Activated effector memory CD4-positive, alpha-beta T cell treated with Interleukin-2 at 50 U/mL for 16 hours (primary cell): Measurements from ENCODE around the gene ZDHHC21.
"Not testable (repeated sequence)": the region's sequence is repeated elsewhere in the genome, so short reads cannot be mapped to it uniquely, and the experiment has no call there.

ENCODE experiments used
- DNase-seq: peaks from one replicate; pipeline ENCODE4 v3.0.0-alpha.2; 2020

ZDHHC21 gene, protein sequence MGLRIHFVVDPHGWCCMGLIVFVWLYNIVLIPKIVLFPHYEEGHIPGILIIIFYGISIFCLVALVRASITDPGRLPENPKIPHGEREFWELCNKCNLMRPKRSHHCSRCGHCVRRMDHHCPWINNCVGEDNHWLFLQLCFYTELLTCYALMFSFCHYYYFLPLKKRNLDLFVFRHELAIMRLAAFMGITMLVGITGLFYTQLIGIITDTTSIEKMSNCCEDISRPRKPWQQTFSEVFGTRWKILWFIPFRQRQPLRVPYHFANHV

DNA sequence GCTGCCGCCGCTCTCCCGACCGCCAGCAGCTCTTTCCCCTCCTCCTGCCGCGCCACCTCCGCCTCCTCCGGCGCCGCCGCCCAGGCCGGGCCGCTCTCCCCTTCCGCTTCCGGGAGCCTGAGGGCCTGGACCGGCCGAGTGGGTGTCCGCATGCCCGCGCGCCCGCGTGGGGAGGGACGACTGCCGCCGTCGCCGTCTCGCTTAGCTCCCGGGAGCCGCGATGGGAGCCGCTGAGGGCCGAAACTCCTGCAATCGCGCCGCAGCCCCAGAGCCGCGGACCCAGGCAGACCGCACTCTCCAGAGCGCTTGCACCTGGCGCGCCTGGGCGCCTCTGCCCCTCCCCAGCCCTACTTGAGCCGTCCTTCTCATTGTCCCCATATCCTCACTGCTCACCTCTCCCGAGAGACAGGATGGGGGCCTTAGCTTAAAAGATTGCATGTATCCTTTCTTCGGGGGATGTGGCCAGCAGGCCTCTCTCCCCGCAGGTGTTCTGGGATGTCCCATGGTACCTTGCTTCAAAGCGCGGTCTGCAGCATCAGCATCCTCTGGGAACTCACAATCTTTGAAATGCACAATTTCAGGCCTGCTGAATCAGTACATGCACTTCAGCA, at the start of gene ZDHHC21:
Gene ZDHHC21 (minus strand): TSS at position 182 of the 611 bp plus-strand sequence. CDS start 19,092 bp downstream, outside the sequence.
- DNase-seq = peak; percentile 27

DNA sequence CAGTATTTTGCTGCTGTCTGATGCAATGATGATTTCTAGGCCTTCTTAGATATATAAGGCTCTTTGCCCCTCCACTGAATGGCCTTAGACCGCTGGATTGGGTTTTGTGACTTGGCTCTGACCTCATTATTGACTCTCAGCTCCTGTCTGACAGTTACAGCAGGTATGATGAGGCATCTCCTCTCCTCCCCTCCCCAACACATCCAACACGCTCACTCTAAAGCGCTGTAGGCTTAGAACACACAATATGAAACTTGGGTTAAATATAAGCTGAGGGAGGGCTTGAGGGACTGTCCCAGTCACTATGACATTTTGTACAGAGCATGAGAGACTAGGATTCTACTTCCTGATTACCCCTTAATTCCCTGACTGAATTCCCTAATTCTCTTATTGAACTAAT, 48.1 kb upstream of the ZDHHC21 start:
- DNase-seq = no peak

DNA sequence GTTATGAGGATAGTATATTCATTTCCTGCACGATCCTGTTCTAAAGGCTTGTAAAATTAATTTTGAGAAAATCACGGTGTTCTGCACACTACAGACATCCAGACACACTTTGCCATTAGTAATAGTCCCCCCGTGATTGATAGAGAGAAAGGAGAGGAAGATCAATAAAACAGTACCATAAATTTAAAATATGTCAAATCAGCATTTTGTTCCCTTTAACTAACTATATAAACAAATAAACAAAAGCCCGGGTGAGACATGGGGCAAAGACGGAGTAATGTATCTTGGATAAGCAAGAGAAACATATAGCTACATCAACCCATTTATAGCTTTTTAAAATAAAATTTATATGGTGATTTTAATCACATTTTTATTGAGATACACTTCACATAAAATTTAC, 39.9 kb upstream of the ZDHHC21 start:
- no peak for DNase-seq

DNA sequence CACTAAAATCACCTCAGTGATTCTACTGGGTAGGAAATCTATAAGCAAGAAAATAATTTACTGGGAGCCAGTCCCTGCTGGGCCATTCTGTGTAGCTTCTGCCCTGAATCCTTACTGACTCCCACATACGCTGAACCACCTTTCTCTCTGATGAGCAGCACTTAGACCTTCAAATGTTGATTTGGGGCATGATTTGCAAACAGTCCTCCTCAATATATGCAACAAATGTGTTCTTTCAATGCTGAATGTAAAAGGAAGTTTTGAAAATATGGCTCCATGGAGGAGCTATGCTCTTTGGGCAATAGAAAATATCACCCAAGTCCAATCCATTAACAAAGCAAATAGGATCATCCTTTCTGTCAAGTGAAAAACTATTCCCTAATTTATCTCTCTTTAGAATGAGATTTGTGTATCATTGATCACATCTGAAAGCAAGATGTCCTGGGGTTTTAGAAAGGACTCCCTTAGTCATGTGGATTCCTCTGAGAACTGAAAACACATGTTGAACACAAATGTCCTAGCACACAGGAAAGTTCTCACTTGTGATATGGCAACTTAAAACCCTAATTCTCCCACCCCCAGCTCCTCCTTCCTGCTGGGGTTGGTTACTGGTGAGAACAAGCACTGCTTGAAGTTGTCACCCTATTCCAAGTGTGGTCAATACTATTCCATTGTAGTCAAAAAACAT, 38.2 kb upstream of the ZDHHC21 start:
- no peak for DNase-seq

DNA sequence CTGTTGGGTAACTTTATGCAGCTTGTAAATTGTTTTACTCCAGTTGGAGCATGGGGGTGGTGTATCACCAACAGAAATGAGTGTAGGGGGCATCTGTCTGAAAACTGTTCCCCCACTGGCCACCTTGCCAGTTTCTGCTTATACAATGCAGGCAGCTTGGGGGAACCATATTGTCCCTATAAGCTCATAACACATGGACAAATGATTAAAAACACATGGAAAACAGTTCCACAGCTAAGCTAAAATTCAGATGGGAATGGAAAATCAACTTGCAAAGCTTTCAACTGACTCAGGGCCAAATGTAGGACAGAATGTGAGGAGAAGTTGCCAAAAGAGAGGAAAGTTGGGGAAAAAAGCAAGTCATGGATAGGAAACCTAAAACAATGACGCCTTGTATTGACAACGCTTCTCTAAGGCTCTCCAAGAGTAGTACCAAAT, 37.2 kb upstream of the ZDHHC21 start:
- DNase-seq = no peak

DNA sequence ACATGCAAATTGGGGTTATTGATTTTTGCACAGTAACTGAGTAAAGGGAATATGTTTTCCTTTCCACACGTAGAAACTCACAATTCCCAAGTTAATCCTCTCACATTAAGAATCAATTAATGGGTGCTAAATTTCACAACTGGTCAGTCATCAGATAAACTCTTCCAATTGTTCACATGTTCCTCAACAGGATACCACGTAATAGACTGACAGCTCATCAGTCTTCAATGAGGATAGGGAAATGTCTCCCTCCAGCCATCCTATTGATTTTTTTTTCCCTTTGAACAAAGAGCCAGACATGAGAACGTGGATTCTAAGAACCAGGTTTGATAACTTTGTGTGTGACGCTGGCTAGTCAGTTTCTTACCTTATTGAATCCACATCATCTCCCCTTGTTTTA, 30.1 kb upstream of the ZDHHC21 start:
- DNase-seq = no peak

DNA sequence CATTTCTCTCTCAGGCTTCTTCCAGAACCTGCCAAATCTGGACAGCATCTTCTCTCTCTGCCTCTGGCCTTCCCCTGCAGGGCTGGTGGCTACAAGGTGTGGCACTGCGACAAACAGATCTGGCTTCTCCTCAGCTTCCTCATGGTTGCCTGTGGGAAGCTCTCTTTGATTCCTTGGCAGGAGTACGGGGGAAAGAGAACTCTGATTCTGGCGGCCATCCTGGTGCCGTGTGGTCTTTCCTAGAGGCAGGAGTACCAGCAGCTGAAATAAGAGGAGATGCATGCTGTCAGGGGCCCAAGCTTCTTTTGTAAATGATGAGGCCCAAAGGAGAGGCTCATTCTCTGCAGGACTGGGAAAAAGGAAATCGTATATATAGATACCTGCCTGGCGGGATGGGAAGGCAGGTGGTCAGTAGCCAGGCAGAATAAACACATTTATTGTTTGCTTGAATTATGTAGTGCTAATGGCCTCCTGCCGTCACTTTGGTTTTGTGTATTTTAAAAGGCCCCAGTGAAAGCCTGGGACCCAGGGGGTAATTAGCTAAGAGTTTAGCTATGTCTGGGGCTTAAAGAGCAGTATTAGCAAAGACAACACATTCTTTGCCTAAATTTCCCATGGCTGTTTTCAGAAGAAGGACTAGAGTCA, 29.3 kb upstream of the ZDHHC21 start, which contains the start of gene CER1:
Gene CER1 (minus strand): TSS at position 343 of the 645 bp plus-strand sequence. CDS start 61 bp downstream, at position 282.
- no peak for DNase-seq

DNA sequence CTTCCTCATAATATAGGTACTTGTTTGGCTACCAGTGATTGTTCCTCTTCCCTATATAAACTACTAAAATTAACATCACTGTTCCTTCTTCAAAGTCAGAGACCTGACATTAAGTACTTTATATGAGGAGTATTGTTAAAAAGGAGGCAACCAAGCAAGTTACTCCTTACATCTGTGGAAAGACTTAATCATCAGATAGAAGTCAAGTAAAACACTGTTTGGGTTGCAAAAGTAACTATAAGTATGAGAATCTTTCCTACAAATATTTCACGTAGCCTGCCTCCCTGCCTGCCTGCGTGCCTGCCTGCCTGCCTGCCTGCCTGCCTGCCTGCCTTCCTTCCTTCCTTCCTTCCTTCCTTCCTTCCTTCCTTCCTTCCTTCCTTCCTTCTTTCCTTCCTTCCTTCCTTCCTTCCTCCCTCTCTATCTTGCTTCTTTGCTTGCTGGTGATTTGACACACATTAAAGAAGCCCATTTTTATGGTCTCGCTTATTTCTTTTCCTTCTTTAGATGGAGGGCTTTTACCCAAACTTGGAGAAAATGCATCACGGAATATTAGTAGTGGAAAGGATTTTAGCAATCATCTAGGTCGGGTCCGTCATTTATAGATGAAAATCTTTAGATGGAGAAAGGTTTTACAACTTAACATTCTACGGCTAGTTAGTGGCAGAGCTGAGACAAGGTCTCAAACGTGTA, 26.1 kb upstream of the ZDHHC21 start:
- DNase-seq = no peak

DNA sequence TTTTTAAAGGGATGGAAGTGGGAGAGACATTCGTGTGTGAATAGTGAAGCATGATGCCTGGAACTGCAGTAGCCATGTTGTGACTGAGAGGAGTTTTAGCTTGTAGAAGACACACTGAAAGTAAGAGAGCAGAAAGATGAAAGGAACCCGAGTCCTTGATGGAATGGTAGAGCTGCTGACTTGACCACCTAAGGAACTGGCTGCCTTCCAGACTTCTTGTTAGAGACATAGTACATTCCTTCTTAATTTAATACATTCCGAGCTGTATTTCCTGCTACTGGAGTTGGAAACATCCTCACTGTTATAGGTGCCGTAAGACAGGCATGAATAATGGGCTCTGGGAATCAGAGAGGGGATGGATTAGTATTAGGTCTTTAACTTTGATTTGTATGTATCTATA, 21.9 kb upstream of the ZDHHC21 start:
- no peak for DNase-seq

DNA sequence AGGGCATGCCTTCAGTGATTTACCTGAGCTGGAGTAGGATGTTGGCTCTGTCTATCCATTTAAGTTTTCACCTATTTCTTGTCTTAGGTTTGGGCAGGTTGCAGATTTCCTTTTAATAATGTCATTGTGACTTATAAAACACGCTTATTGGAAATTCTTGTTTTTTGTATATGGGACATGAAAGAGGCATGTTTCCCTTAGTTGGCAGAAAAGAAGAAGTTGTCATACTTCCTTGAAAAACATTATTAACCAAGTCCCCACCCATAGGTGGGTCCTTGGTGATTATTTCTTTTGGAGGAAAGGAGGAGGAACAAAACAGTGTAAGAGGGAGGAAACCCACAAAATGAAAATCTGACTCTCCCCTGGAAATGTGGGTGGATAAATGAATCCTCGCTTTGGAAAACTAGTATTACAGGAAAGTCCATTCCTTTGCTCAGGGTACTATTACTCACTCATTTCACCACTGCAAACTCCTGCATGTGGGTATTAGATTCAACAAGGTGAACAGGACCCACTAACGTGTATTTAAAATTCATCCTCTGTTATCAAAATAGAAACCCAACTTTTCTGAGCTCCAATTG, 20.0 kb upstream of the ZDHHC21 start:
- DNase-seq = no peak

DNA sequence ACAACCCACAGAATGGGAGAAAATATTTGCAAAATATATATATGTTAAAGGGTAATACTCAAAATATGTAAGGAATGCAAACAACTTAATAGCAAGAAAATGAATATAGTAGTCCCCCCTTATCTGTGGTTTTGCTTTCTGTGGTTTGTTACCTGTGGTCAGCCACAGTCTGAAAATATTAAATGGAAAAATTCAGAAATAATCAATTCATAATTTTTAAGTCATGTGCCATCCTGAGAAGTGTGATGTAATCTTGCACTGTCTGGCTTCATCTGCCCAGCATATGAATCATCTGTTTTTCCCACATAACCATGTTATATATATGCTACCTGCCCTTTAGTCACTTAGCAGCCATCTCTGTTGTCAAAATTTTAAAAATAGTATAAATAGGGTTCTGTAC, 17.6 kb upstream of the ZDHHC21 start:
- no peak for DNase-seq

DNA sequence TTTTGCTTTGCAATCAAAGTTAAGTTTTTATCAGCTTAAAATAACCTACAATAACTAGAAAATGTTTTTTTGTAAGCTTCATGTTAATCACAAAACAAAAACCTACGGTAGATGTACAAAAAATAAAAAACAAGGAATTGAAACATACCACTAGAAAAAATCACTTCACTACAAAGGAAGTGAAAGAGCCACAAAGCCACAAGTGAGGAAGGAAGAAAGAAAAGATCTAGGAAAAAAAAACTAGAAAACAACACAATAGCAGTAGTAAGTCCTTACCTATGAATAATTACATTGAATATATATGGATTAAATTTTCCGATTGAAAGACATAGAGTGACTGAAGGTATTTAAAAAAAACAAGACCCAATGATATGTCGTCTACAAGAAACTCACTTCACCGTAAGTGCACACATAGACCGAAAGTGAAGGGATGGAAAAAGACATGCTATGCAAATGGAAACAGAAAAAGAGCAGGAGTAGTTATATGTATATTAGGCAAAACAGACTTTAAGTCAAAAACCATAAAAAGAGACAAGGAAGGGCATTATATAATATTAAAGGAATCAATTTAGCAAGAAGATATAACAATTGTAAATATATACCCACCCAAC, 13.4 kb upstream of the ZDHHC21 start:
- no peak for DNase-seq

DNA sequence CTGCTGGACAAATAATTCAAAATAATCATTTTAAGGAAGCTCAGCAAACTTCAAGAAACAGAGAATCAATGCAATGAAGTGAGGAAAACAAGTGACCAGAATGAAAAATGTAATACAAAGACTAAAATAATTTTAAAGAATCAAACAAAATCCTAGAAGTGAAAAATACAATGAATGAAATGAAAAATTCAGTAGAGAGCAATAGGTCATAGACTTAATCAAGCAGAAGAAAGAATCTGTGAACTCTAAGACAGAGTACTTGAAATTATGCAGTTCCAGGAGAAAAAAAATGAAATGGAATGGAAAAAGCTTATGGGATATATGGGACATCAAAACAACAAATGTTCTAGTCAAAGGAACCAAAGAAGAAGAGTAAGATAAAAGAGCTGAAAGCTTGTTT, 11.8 kb upstream of the ZDHHC21 start:
- no peak for DNase-seq

DNA sequence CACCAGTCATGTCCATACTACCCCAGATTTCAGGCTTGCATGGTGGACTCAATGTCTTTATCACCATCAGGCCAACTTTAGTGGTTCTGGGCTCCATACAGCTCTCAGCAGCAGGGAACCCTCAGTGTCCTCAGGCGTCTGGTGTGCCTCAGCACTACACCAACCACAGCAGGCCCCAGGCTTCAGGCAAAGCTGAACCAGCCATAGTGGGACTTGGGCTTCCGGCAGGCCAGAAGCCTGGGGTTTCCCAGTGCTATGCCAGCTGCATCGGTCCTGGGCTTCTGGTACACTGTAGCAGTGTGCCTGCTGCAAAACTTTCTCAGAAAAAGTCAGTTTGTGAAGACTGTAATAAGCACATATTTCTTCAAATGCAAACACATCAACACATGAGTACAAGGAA, 11.0 kb upstream of the ZDHHC21 start:
- DNase-seq = no peak

DNA sequence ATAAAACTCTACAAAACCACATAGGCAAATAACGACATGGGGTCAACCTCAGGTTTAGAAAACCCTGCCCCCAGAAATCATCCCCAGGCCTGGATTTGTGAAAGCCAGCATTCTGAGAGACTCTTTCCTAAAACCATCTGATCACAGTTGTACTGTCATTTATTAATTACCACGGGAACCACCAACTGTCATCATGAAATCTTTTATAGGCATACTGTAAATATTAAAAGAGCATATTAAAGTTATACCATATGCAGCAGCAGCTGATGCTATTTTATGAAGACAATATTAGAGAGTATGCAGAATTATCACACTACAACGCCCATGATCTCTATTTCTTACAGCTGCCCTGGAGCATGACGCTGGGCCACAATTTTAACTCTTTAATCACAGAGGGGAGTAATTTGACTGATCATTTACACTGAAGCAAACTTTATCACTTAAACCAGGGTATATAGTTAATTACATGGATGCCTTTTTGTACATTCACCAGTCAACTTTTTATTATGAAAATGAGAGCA, 9.0 kb upstream of the ZDHHC21 start:
- DNase-seq = no peak

DNA sequence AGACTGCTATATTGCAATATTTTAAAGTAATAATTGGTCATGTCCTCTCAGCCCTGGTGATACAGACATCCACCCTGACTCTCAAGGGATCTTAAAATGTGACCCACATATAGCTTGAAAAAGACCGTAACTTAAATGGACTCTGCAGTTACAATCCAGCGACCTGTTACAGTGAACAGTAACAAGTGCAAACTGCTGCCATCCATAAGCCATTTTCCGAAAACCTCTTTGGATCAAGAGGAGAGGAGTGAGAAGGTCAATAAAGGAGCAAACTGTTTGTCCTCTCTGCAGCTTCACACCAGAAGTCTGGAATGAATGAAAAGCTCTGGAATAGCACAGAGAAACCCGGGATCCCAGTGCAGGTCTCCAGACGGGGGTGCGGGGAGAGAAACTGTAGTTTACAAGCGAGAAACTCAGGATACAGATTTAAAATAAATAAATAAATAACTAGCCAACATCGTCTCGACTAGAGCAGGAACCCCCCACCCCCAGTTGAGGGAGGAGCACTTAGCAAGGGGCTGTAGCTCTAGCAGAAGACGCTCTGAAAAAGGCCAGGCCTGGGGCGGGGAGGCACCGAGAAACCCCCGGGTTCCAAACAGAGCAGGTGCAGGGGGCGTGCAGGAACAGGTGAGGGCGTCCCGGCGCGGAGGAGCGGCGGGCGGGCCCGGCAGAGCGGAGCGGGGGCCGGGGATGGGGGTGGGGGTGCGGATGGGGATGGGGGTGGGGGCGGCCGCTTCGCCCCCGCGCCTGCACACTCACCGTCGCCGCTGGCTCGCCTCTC, 572 bp downstream of the ZDHHC21 start:
- peak; percentile 4 for DNase-seq

DNA sequence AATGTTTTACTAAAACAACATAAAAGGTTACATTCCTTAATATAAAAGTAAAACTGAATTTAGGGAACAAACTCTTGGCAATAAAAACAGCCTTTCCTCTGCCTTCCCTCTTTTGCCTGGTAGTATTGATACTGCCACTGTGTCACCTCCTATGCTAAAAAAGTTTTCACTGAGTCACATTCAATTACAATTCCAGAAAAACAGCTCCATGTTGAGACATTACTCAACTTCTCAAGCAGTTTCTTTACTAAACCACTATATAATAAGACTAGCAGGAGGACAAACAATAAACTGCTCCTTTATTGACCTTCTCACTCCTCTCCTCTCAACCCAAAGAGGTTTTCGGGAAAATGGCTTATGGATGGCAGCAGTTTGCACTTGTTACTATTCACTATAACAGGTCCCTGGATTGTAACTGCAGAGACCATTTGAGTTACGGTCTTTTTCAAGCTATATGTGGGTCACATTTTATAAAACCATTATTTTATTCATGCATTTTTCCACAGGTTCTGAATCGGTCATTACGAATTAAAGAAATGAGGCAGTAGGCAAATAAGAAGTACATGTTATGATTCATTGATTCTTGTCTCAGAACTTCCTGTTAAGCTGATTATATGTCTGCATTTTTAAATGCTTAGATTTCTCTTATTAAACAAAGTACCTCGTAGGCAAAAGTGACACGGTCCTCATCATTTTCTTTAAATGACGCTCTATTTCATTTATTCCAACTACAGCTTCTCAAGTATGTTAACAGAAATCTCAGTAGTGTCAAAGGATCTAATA, 2.1 kb downstream of the ZDHHC21 start:
- DNase-seq = no peak

DNA sequence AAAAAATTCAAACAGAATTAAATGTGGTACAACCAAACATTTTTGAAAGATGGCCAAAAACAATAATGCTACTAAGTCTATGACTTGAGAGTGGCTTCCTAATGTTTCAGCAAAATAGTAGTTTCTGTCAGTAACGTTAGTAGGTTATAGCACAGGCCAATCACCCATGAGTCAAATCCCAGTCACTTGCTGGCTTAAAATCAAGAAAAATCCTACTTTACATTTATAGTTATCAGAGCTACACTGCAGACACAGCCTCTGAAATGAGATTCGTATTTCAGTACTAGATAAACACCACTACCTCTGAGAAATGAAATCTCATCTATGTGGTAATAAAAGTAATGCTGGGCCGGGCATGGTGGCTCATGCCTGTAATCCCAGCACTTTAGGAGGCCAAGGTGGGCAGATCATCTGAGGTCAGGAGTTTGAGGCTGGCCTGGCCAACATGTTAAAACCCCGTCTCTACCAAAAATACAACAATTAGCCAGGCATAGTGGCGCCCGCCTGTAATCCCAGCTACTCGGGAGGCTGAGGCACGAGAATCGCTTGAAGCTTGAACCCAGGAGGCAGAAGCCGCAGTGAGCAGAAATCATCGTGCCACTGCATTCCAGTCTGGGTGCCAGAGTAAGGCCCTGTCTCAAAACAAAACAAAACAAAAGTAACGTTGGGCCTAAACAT, 6.1 kb downstream of the ZDHHC21 start:
- DNase-seq = no peak

DNA sequence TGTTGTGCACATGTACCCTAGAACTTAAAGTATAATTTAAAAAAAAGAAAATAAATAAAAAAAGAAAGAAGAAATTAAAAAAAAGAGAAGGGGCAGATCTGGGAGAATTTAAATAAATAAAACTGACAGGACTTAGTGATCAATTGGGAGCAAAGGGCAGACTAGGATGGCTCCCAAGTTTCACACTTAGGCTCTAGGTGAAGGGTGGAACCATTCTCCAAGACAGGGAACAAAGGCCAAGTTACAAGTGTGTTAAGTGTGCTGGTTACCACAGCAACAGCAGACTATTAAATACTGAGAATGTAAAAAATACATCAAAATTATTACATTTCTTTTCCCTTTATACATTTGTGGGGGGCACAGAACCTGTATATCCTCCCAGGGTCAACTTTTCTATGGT, 7.1 kb downstream of the ZDHHC21 start:
- no peak for DNase-seq

DNA sequence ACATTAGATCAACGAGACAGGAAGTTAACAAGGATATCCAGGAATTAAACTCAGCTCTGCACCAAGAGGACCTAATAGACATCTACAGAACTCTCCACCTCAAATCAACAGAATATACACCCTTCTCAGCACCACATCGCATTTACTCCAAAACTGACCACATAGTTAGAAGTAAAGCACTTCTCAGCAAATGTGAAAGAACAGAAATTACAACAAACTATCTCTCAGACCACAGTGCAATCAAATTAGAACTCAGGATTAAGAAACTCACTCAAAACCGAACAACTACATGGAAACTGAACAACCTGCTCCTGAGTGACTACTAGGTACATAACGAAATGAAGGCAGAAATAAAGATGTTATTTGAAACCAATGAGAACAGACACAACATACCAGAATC, 10.6 kb downstream of the ZDHHC21 start:
- DNase-seq = not testable (repeated sequence)
